Measurements from ENCODE around the gene YBX2. TPM values are rescaled to one million over a fixed set of nuclear protein-coding genes. Genes with fewer than 3 reads are reported as not detected.

Gene YBX2
- total RNA-seq, 1 donor from 2014 or later: 7.0 TPM

DNA sequence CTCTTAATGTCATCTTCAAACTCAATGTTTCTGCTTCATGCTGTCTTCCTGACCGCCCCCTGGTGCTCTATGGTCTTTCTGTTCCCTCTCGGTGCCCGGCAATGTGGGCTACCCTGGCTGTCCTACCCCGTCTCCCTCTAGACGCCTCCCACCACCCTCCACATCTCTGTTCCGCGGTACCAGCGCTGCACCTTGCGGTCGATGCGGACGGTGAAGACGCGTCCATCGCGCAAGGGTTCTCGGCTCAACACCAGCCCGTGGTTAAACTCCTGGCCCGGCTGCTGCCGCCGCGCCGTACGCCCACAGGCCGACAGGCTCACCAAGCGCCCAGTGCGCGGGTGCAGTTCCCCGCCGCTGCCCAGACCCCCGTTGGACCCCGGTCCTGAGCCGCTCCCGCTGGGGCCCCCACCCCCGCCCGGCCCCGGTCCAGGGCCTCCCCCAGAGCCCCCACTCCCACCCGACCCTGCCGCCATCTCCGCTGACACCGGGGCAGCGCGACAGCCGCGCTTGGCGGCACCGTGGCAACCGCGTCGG lies 34.5 kb upstream of the YBX2 start, which contains the start of gene NEURL4:
TSS of gene NEURL4 (minus strand) at position 496 of the 534 bp plus-strand sequence. CDS start at position 473, 23 bp downstream.
- H3K9me3 Mint-ChIP-seq: no peaks in the 10 kb centered on the region
- H3K27me3 Mint-ChIP-seq: no peaks in the 10 kb centered on the region
- no peaks in the 10 kb centered on the region for H3K36me3 Mint-ChIP-seq
- H3K27ac Mint-ChIP-seq: peak within 1 kb of the TSS; percentile 96
- peak within 1 kb of the TSS; percentile 93 for H3K4me3 Mint-ChIP-seq
- H3K4me1 Mint-ChIP-seq (ENCODE audit: unreplicated experiment): peaks cover 22% of the 10 kb centered on the region
- DNase-seq (ENCODE audit: extremely low spot score, unreplicated experiment): no peak
- TF ChIP-seq, protein P1, sequence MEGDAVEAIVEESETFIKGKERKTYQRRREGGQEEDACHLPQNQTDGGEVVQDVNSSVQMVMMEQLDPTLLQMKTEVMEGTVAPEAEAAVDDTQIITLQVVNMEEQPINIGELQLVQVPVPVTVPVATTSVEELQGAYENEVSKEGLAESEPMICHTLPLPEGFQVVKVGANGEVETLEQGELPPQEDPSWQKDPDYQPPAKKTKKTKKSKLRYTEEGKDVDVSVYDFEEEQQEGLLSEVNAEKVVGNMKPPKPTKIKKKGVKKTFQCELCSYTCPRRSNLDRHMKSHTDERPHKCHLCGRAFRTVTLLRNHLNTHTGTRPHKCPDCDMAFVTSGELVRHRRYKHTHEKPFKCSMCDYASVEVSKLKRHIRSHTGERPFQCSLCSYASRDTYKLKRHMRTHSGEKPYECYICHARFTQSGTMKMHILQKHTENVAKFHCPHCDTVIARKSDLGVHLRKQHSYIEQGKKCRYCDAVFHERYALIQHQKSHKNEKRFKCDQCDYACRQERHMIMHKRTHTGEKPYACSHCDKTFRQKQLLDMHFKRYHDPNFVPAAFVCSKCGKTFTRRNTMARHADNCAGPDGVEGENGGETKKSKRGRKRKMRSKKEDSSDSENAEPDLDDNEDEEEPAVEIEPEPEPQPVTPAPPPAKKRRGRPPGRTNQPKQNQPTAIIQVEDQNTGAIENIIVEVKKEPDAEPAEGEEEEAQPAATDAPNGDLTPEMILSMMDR (conservative IDR thresholded peaks at IDR 0.05): no peak

DNA sequence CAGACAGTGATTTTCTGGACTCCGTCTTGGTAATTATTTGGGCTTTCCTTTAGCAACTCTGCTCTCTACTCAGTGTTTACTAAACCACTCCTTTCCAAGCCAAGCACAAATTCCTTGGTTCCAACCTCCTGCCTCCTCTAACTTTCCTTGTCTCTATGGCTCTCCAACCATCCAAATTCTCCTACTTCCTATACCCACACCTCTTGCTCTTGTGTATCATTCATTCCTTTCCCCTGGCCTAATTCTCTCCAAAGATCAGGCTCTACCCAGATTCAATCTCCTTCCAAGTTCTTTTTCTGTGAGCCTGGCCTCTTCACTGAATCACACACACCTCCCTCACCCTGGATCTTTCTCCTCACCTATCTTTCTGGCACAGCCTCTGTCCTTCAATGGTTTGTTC lies 33.6 kb upstream of the YBX2 start:
- H3K4me3 Mint-ChIP-seq: peak overlapping the region; percentile 93
- H3K9me3 Mint-ChIP-seq: no peaks in the 10 kb centered on the region
- TF ChIP-seq, protein P1 (conservative IDR thresholded peaks at IDR 0.05): no peak
- H3K27ac Mint-ChIP-seq: peak overlapping the region; percentile 93
- no peaks in the 10 kb centered on the region for H3K36me3 Mint-ChIP-seq
- peaks cover 22% of the 10 kb centered on the region for H3K4me1 Mint-ChIP-seq (ENCODE audit: unreplicated experiment)
- H3K27me3 Mint-ChIP-seq: no peaks in the 10 kb centered on the region
- DNase-seq (ENCODE audit: extremely low spot score, unreplicated experiment): no peak

DNA sequence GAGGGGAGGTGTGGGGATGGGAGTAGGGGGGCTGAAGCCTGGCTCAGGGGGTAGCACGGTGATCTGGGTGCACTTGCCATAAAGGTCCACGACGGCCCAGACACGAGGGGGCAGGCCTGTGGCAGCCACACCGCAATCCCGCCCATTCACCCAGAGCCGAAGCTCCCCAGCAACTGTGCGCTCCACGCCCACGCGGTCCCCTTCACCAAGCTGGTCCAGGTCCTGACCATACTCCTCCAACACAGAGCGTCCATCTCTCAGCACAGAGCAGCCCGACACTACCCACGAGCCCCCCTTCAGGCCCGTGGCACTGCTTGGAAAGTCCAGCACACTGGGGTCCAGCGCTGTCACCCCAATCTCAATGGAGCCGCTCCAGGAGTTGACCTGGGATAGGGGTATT lies 33.1 kb upstream of the YBX2 start:
- H3K27ac Mint-ChIP-seq: no peak overlapping the region
- no peaks in the 10 kb centered on the region for H3K9me3 Mint-ChIP-seq
- peak overlapping the region; percentile 65 for H3K4me3 Mint-ChIP-seq
- no peaks in the 10 kb centered on the region for H3K27me3 Mint-ChIP-seq
- H3K4me1 Mint-ChIP-seq (ENCODE audit: unreplicated experiment): peaks cover 22% of the 10 kb centered on the region
- TF ChIP-seq, protein P1 (conservative IDR thresholded peaks at IDR 0.05): no peak
- DNase-seq (ENCODE audit: extremely low spot score, unreplicated experiment): no peak
- H3K36me3 Mint-ChIP-seq: no peaks in the 10 kb centered on the region

DNA sequence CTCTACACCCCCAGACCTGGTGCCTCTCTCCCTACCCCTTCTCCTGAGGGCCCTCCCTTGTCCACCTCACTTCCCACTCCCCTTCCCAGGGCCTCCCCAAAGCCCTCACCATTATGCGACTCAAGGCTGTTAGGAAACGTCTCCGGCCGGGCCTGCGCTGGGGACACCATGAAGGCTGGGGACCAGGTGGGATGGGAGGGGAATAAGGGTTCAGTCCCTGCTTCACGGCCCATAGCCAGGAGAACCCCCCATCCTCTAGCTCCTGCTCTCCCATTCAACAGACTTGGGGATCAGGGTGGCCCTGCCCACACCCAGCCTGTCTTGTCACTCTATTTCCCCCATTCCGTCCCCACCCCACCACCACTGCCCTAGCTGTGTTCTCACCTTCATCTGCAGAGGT lies 32.6 kb upstream of the YBX2 start:
- Mint-ChIP-seq H3K4me3 (no peak overlapping the region), H3K4me1 (ENCODE audit: unreplicated experiment) (peaks cover 22% of the 10 kb centered on the region), H3K27ac (no peak overlapping the region), H3K9me3 (no peaks in the 10 kb centered on the region), H3K36me3 (no peaks in the 10 kb centered on the region), H3K27me3 (no peaks in the 10 kb centered on the region)
- no peak for DNase-seq (ENCODE audit: extremely low spot score, unreplicated experiment)
- TF ChIP-seq, protein P1 (conservative IDR thresholded peaks at IDR 0.05): no peak

DNA sequence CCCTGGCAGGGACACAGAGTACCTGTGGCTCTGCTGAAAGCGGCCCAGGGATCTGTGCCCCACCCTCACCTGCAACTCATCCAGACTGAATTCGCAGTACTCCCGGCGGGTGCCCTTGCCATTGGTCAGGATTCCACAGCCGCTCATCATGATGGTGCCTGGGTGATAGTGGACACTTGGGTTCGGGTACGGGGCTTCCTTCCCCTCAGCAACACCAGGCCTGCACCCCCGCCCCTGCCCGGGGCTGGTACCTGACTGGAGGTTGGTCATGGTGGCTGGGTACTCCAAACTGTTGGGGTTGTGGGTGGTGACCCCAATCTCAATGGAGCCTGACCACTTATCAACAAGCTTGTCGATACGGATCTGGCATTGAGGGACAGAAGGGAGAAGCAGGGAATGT lies 31.7 kb upstream of the YBX2 start:
- H3K27ac Mint-ChIP-seq: no peak overlapping the region
- TF ChIP-seq, protein P1 (conservative IDR thresholded peaks at IDR 0.05): no peak
- H3K27me3 Mint-ChIP-seq: no peaks in the 10 kb centered on the region
- H3K4me3 Mint-ChIP-seq: no peak overlapping the region
- H3K4me1 Mint-ChIP-seq (ENCODE audit: unreplicated experiment): peaks cover 22% of the 10 kb centered on the region
- no peak for DNase-seq (ENCODE audit: extremely low spot score, unreplicated experiment)
- no peaks in the 10 kb centered on the region for H3K9me3 Mint-ChIP-seq
- peaks cover 3% of the 10 kb centered on the region for H3K36me3 Mint-ChIP-seq

Data from type B pancreatic cell (in vitro differentiated cells).